A673 (cell line): ENCODE data around the gene LRRC8D. TPM values are rescaled to one million over a fixed set of nuclear protein-coding genes. Genes with fewer than 3 reads are reported as not detected.
A peak's percentile ranks its signal among the peaks of the same experiment; 100 is the strongest.

Source experiments
- BruUV-seq: library from RNA; stranded (reverse); fragments of 400-500 nt; replicated peaks from 2 replicates; lab custom pipeline; 2021; lab: Mats Ljungman, UMichigan
- CTCF ChIA-PET: fragments of 300-600 bp; sonication (Branson Sonifier 250); formaldehyde crosslinking; loops from one replicate; lab custom pipeline; 2022; ENCODE audit warnings: antibody characterized with exemption; lab: Charles Lee
- POLR2A ChIA-PET: fragments of 300-600 bp; sonication (Branson Sonifier 250); formaldehyde crosslinking; loops from one replicate; lab custom pipeline; 2022; ENCODE audit warnings: antibody characterized with exemption; ENCODE audit not compliant: low non-redundant PET; lab: Charles Lee
- DNase-seq: peaks from one replicate; pipeline ENCODE4 v3.0.0-alpha.2; 2015; ENCODE audit warnings: low spot score
- H3K27ac ChIP-seq: fragments of 200-600 bp; sonication (generic); 2 replicates; pipeline ENCODE4 v1.5.1; 2016; ENCODE audit warnings: mixed run types, low read depth, mild to moderate bottlenecking, mixed read lengths, antibody characterized with exemption, low read length; ENCODE audit not compliant: poor library complexity, severe bottlenecking
- H3K27me3 ChIP-seq: fragments of 200-600 bp; sonication (generic); replicated peaks from 2 replicates; pipeline ENCODE4 v1.6.1; 2017; ENCODE audit warnings: mixed run types, low read depth, mild to moderate bottlenecking, mixed read lengths, antibody characterized with exemption, low read length; ENCODE audit not compliant: insufficient read depth, poor library complexity
- H3K36me3 ChIP-seq: fragments of 200-600 bp; sonication (generic); 2 replicates; pipeline ENCODE4 v1.6.1; 2016; ENCODE audit warnings: mixed run types, mild to moderate bottlenecking, mixed read lengths, antibody characterized with exemption, low read length; ENCODE audit not compliant: insufficient read depth, poor library complexity, severe bottlenecking
- H3K4me1 ChIP-seq: fragments of 200-600 bp; sonication (generic); 2 replicates; pipeline ENCODE4 v1.6.1; 2017; ENCODE audit warnings: mixed run types, mild to moderate bottlenecking, mixed read lengths, antibody characterized with exemption, low read length; ENCODE audit not compliant: insufficient read depth, poor library complexity, severe bottlenecking
- H3K4me3 ChIP-seq: fragments of 200-600 bp; sonication (generic); 2 replicates; pipeline ENCODE4 v1.5.1; 2016; ENCODE audit warnings: low read depth, mixed run types, mild to moderate bottlenecking, mixed read lengths, low read length; ENCODE audit not compliant: poor library complexity, severe bottlenecking
- H3K9me3 ChIP-seq: fragments of 200-600 bp; sonication (generic); 2 replicates; pipeline ENCODE4 v1.6.1; 2016; ENCODE audit warnings: mixed run types, low read depth, mild to moderate bottlenecking, mixed read lengths, antibody characterized with exemption, low read length; ENCODE audit not compliant: poor library complexity, severe bottlenecking
- CTCF ChIP-seq: fragments of 300-800, 200-600 bp; sonication (generic); conservative IDR thresholded peaks from 2 replicates; pipeline ENCODE4 v1.5.1; 2017; ENCODE audit warnings: low read depth, mild to moderate bottlenecking, antibody characterized with exemption, low read length, moderate library complexity, mixed read lengths
- EZH2 ChIP-seq: fragments of 200-600 bp; sonication (generic); IDR thresholded peaks from 2 replicates; pipeline ENCODE4 v1.6.1; 2017; ENCODE audit warnings: borderline replicate concordance, low read depth, mild to moderate bottlenecking, mixed read lengths, antibody characterized with exemption, low read length; ENCODE audit not compliant: poor library complexity, severe bottlenecking
- intact Hi-C: fragments of 100-400 bp; cut with micrococcal nuclease; formaldehyde crosslinking; loops from one replicate; pipeline ENCODE4 v1.10.0; 2022; ENCODE audit not compliant: unreplicated experiment
- total RNA-seq: library from RNA; stranded (reverse); gene quantifications from 2 replicates; pipeline ENCODE4 v1.2.3, GENCODE V29; 2021

The LRRC8D gene
- total RNA-seq, 1 experiment from 2014 or later = 59.4 TPM

GRCh38 chr1:89986020-89986419, 165.2 kb downstream of the LRRC8D start:
- TF ChIP-seq CTCF (no peak), EZH2 (no peak)
- no peak overlapping the region for H3K4me3 ChIP-seq
- no peak overlapping the region for H3K27ac ChIP-seq
- CTCF ChIA-PET = interaction anchor here (0.6 to 1.5 kb wide), 2 partner anchors 166 to 181 kb away, joined by 6 to 9 read pairs; no protein-coding TSS in a partner anchor
- POLR2A ChIA-PET = interaction anchor here (0.7 kb wide), 2 partner anchors 8 to 223 kb away, joined by 5 to 14 read pairs; no protein-coding TSS in a partner anchor
- no peaks in the 10 kb centered on the region for H3K27me3 ChIP-seq
- intact Hi-C loops = loop anchor here (2.0 to 10.0 kb wide), 3 partner anchors 77 to 351 kb away; partner anchors contain the start of genes LRRC8C and LRRC8D
- peak; percentile 89 for DNase-seq
- no peaks in the 10 kb centered on the region for H3K9me3 ChIP-seq
- H3K4me1 ChIP-seq = peaks cover 27% of the 10 kb centered on the region
- BruUV-seq = no TSS peak
- no peaks in the 10 kb centered on the region for H3K36me3 ChIP-seq

Other genes with a start within 250 kb of the LRRC8D start
- 5.6 and 6.9 TPM in 2 replicates for gene LRRC8C, start 187.9 kb upstream of the LRRC8D start, total RNA-seq
- gene ZNF326, start 174.1 kb downstream of the LRRC8D start, total RNA-seq = 54.4 and 60.1 TPM in 2 replicates